ENCODE measurements around the gene GFY. TPM values are rescaled to one million over a fixed set of nuclear protein-coding genes. Genes with fewer than 3 reads are reported as not detected.

The GFY gene
- total and polyA plus RNA-seq, 2 donors (not counting 3 experiments of a cell fraction or from before 2014, with no cell fraction given) = not detected

- Histone ChIP-seq H3K27me3 (ENCODE audit: control insufficient read depth in 2 of 2, insufficient read depth in 2 of 2, low read length in 2 of 2) (no peaks in the 10 kb centered on the region), H2AFZ (ENCODE audit: low read depth, low read length) (no peak overlapping the region), H3K36me3 (ENCODE audit: control insufficient read depth in 2 of 2, extremely low read depth in 1 of 2, insufficient read depth in 2 of 2, low read length in 2 of 2) (peaks cover 0 to 8% of the 10 kb centered on the region in 2 experiments), H3K4me2 (ENCODE audit: insufficient read depth, low read length) (no peak overlapping the region), H3K9ac (replicated peaks; ENCODE audit: extremely low read depth, insufficient read depth, low read length) (no peak overlapping the region), H4K20me1 (replicated peaks; ENCODE audit: control insufficient read depth, extremely low read depth, insufficient read depth, low read length) (no peaks in the 10 kb centered on the region), H3K9me1 (replicated peaks; ENCODE audit: control insufficient read depth, extremely low read depth, insufficient read depth, low read length) (no peaks in the 10 kb centered on the region), H3K9me3 (replicated peaks; ENCODE audit: control insufficient read depth, insufficient read depth, low read length) (no peaks in the 10 kb centered on the region), H3K4me3 (replicated peaks in 1 of 3; ENCODE audit: insufficient read depth in 1 of 3, low read depth in 1 of 3, low read length in 3 of 3) (no peak overlapping the region), H3K4me1 (ENCODE audit: control insufficient read depth, extremely low read depth, insufficient read depth, low read length) (no peaks in the 10 kb centered on the region), H3K27ac (ENCODE audit: insufficient read depth, low read depth, low read length) (no peak overlapping the region), H3K79me2 (ENCODE audit: control insufficient read depth, insufficient read depth, low read length) (no peaks in the 10 kb centered on the region)
- POLR2A ChIA-PET = no interaction called here
- CTCF ChIA-PET = no interaction called here
- FAIRE-seq (no peak), DNase-seq (ENCODE audit: low read depth, low spot score) (no peak)
- dilution Hi-C loops (cut with MboI; ENCODE audit: extremely low pct_ligation_motif_present, low sequenced_read_pairs) (no loop called here), intact Hi-C loops (cut with micrococcal nuclease) (no loop called here)
- TF ChIP-seq MYC (IDR thresholded peaks at IDR 0.05; ENCODE audit: low read depth, low read length) = no peak
- TF ChIP-seq JUN (IDR thresholded peaks at IDR 0.05; ENCODE audit: borderline replicate concordance, insufficient read depth, insufficient read length, low read depth) = no peak
- TF ChIP-seq, protein P1, sequence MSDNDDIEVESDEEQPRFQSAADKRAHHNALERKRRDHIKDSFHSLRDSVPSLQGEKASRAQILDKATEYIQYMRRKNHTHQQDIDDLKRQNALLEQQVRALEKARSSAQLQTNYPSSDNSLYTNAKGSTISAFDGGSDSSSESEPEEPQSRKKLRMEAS (IDR thresholded peaks at IDR 0.05; ENCODE audit: insufficient read depth, insufficient read length) = no peak
- no peak for TF ChIP-seq POLR2A (IDR thresholded peaks at IDR 0.05; ENCODE audit: low read depth, low read length)
- TF ChIP-seq FOS (IDR thresholded peaks at IDR 0.05; ENCODE audit: borderline replicate concordance, insufficient read depth, low read length) = no peak
- TF ChIP-seq, protein P2, sequence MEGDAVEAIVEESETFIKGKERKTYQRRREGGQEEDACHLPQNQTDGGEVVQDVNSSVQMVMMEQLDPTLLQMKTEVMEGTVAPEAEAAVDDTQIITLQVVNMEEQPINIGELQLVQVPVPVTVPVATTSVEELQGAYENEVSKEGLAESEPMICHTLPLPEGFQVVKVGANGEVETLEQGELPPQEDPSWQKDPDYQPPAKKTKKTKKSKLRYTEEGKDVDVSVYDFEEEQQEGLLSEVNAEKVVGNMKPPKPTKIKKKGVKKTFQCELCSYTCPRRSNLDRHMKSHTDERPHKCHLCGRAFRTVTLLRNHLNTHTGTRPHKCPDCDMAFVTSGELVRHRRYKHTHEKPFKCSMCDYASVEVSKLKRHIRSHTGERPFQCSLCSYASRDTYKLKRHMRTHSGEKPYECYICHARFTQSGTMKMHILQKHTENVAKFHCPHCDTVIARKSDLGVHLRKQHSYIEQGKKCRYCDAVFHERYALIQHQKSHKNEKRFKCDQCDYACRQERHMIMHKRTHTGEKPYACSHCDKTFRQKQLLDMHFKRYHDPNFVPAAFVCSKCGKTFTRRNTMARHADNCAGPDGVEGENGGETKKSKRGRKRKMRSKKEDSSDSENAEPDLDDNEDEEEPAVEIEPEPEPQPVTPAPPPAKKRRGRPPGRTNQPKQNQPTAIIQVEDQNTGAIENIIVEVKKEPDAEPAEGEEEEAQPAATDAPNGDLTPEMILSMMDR (IDR thresholded peaks at IDR 0.05; ENCODE audit: extremely low read depth in 1 of 2, insufficient read depth in 1 of 2, low read depth in 1 of 2, low read length in 2 of 2) = no peak
- no peak for TF ChIP-seq POLR2AphosphoS5 (IDR thresholded peaks at IDR 0.05; ENCODE audit: insufficient read depth, low read depth, low read length)
- no peak for TF ChIP-seq EZH2 (IDR thresholded peaks at IDR 0.05; ENCODE audit: borderline replicate concordance, low read depth, low read length, severe bottlenecking)
- no peak for TF ChIP-seq GATA2 (IDR thresholded peaks at IDR 0.05; ENCODE audit: insufficient read depth, insufficient read length, low read depth, low read length)
- no TSS peak for BruUV-seq (replicated peaks)
Observed at GRCh38 chr19:49461656-49462055, 36.5 kb downstream of the GFY start.

Data from endothelial cell of umbilical vein (primary cell).